ENCODE results near the gene SH3BP2. TPM values are rescaled to one million over a fixed set of nuclear protein-coding genes. Genes with fewer than 3 reads are reported as not detected.
"Not testable (repeated sequence)": the region's sequence is repeated elsewhere in the genome, so short reads cannot be mapped to it uniquely, and the experiment has no call there.

The SH3BP2 gene
- total and polyA plus RNA-seq, 7 experiments from 2014 or later: 5.9 to 269 (median 23.1) TPM

- no peak for DNase-seq
- no peak overlapping the region for H3K4me3 ChIP-seq (ENCODE audit: low read length)
- H3K4me3 Mint-ChIP-seq: no peak overlapping the region
- H3K9me3 ChIP-seq (ENCODE audit: control insufficient read depth in 2 of 3, low read length in 3 of 3): no peaks in the 10 kb centered on the region
- no peak overlapping the region for H3K27ac ChIP-seq (ENCODE audit: low read depth, low read length)
- H3K9me3 Mint-ChIP-seq: peaks cover 0 to 9% (median 0%) of the 10 kb centered on the region in 11 donors
- no peaks in the 10 kb centered on the region for H3K36me3 ChIP-seq (ENCODE audit: control insufficient read depth in 2 of 3, insufficient read depth in 3 of 3, low read length in 3 of 3)
- peaks cover 0 to 12% of the 10 kb centered on the region in 2 donors for H3K4me1 ChIP-seq (ENCODE audit: control insufficient read depth in 2 of 2, insufficient read depth in 2 of 2, low read length in 2 of 2)
- H3K4me1 Mint-ChIP-seq: peaks cover 7 to 26% (median 13%) of the 10 kb centered on the region in 7 donors
- H3K27me3 Mint-ChIP-seq: no peaks in the 10 kb centered on the region
- ATAC-seq: no peak
- no peaks in the 10 kb centered on the region for H3K27me3 ChIP-seq (ENCODE audit: control insufficient read depth in 2 of 2, insufficient read depth in 2 of 2, low read length in 2 of 2)
- ChIA-PET CTCF (interaction anchor here (0.6 kb wide), 1 partner anchor 42 kb away, joined by 3 read pairs; no protein-coding TSS in a partner anchor), POLR2A (interaction anchor here (0.7 to 1.2 kb wide), 5 partner anchors 12 to 86 kb away, joined by 3 to 4 read pairs (median 3); no protein-coding TSS in a partner anchor)
- intact Hi-C loops (cut with micrococcal nuclease): no loop called here
- peaks cover 0 to 13% (median 0%) of the 10 kb centered on the region in 5 donors for H3K36me3 Mint-ChIP-seq
- H3K27ac Mint-ChIP-seq: peak overlapping the region in 6 of 9 donors; percentile 25 to 56 (median 49)
Observed at GRCh38 chr4:2771264-2771663, 21.6 kb upstream of the SH3BP2 start.

GRCh38 chr4:2780643-2781042, 12.2 kb upstream of the SH3BP2 start:
- POLR2A ChIA-PET; H3K9me3 ChIP-seq (ENCODE audit: control insufficient read depth in 2 of 3, low read length in 3 of 3); H3K4me1 ChIP-seq (ENCODE audit: control insufficient read depth in 2 of 2, insufficient read depth in 2 of 2, low read length in 2 of 2); H3K4me3 ChIP-seq (ENCODE audit: low read length); ATAC-seq; DNase-seq; CTCF ChIA-PET; intact Hi-C loops (cut with micrococcal nuclease); H3K4me3 Mint-ChIP-seq; H3K27me3 ChIP-seq (ENCODE audit: control insufficient read depth in 2 of 2, insufficient read depth in 2 of 2, low read length in 2 of 2); H3K27ac ChIP-seq (ENCODE audit: low read depth, low read length); H3K36me3 ChIP-seq (ENCODE audit: control insufficient read depth in 2 of 3, insufficient read depth in 3 of 3, low read length in 3 of 3); H3K27ac Mint-ChIP-seq: not testable (repeated sequence)
- H3K9me3 Mint-ChIP-seq: peaks cover 5 to 28% (median 11%) of the 10 kb centered on the region in 11 donors
- H3K4me1 Mint-ChIP-seq: peaks cover 0 to 10% (median 2%) of the 10 kb centered on the region in 7 donors
- H3K27me3 Mint-ChIP-seq: peaks cover 0 to 16% (median 0%) of the 10 kb centered on the region in 5 donors
- H3K36me3 Mint-ChIP-seq: peaks cover 0 to 18% (median 3%) of the 10 kb centered on the region in 5 donors

- Mint-ChIP-seq H3K4me1 (peaks cover 6 to 23% (median 15%) of the 10 kb centered on the region in 7 donors), H3K4me3 (no peak overlapping the region), H3K9me3 (peaks cover 5 to 28% (median 11%) of the 10 kb centered on the region in 11 donors), H3K27me3 (peaks cover 0 to 16% (median 0%) of the 10 kb centered on the region in 5 donors), H3K27ac (no peak overlapping the region), H3K36me3 (peaks cover 0 to 18% (median 3%) of the 10 kb centered on the region in 5 donors)
- H3K9me3 ChIP-seq (ENCODE audit: control insufficient read depth in 2 of 3, low read length in 3 of 3): peaks cover 0 to 8% (median 0%) of the 10 kb centered on the region in 3 experiments
- H3K27ac ChIP-seq (ENCODE audit: low read depth, low read length): no peak overlapping the region
- H3K4me1 ChIP-seq (ENCODE audit: control insufficient read depth in 2 of 2, insufficient read depth in 2 of 2, low read length in 2 of 2): peaks cover 8 to 14% of the 10 kb centered on the region in 2 donors
- POLR2A ChIA-PET: interaction anchor here (1.2 kb wide), 1 partner anchor 10 kb away, joined by 5 read pairs; no protein-coding TSS in a partner anchor
- CTCF ChIA-PET: no interaction called here
- H3K4me3 ChIP-seq (ENCODE audit: low read length): no peak overlapping the region
- no peaks in the 10 kb centered on the region for H3K27me3 ChIP-seq (ENCODE audit: control insufficient read depth in 2 of 2, insufficient read depth in 2 of 2, low read length in 2 of 2)
- intact Hi-C loops (cut with micrococcal nuclease): no loop called here
- DNase-seq (no peak), ATAC-seq (no peak)
- no peaks in the 10 kb centered on the region for H3K36me3 ChIP-seq (ENCODE audit: control insufficient read depth in 2 of 3, insufficient read depth in 3 of 3, low read length in 3 of 3)
Observed at GRCh38 chr4:2781911-2782310, 11.0 kb upstream of the SH3BP2 start.

GRCh38 chr4:2783790-2784189, 9.1 kb upstream of the SH3BP2 start:
- no peak overlapping the region for H3K4me3 Mint-ChIP-seq
- H3K27ac Mint-ChIP-seq: peak overlapping the region in 4 of 9 donors; percentile 15 to 71 (median 54)
- no peaks in the 10 kb centered on the region for H3K36me3 ChIP-seq (ENCODE audit: control insufficient read depth in 2 of 3, insufficient read depth in 3 of 3, low read length in 3 of 3)
- H3K4me3 ChIP-seq (ENCODE audit: low read length): no peak overlapping the region
- H3K4me1 Mint-ChIP-seq: peaks cover 12 to 37% (median 31%) of the 10 kb centered on the region in 7 donors
- peaks cover 0 to 8% (median 0%) of the 10 kb centered on the region in 3 experiments for H3K9me3 ChIP-seq (ENCODE audit: control insufficient read depth in 2 of 3, low read length in 3 of 3)
- H3K9me3 Mint-ChIP-seq: peaks cover 5 to 28% (median 11%) of the 10 kb centered on the region in 11 donors
- CTCF ChIA-PET: interaction anchor here (0.6 to 1.4 kb wide), 4 partner anchors 15 to 1204 kb away, joined by 3 to 5 read pairs (median 4); no protein-coding TSS in a partner anchor
- POLR2A ChIA-PET: interaction anchor here (0.7 to 1.3 kb wide), 3 partner anchors 11 to 909 kb away, joined by 3 read pairs; no protein-coding TSS in a partner anchor
- H3K27me3 Mint-ChIP-seq: peaks cover 0 to 16% (median 0%) of the 10 kb centered on the region in 5 donors
- H3K36me3 Mint-ChIP-seq: peaks cover 0 to 18% (median 3%) of the 10 kb centered on the region in 5 donors
- ATAC-seq: no peak
- no peaks in the 10 kb centered on the region for H3K27me3 ChIP-seq (ENCODE audit: control insufficient read depth in 2 of 2, insufficient read depth in 2 of 2, low read length in 2 of 2)
- H3K4me1 ChIP-seq (ENCODE audit: control insufficient read depth in 2 of 2, insufficient read depth in 2 of 2, low read length in 2 of 2): peaks cover 25 to 30% of the 10 kb centered on the region in 2 donors
- no peak for DNase-seq
- no peak overlapping the region for H3K27ac ChIP-seq (ENCODE audit: low read depth, low read length)
- intact Hi-C loops (cut with micrococcal nuclease): no loop called here

- intact Hi-C loops (cut with micrococcal nuclease): loop anchor here (1.0 to 5.0 kb wide), 3 partner anchors 21 to 67 kb away; no protein-coding TSS in a partner anchor
- peak; percentile 58 for ATAC-seq
- peak overlapping the region; percentile 68 to 97 (median 88) for H3K27ac Mint-ChIP-seq
- peaks cover 0 to 18% (median 3%) of the 10 kb centered on the region in 5 donors for H3K36me3 Mint-ChIP-seq
- Histone ChIP-seq H3K27ac (ENCODE audit: low read depth, low read length) (peak overlapping the region; percentile 80), H3K36me3 (ENCODE audit: control insufficient read depth in 2 of 3, insufficient read depth in 3 of 3, low read length in 3 of 3) (no peaks in the 10 kb centered on the region), H3K4me1 (ENCODE audit: control insufficient read depth in 2 of 2, insufficient read depth in 2 of 2, low read length in 2 of 2) (peaks cover 25 to 30% of the 10 kb centered on the region in 2 donors), H3K27me3 (ENCODE audit: control insufficient read depth in 2 of 2, insufficient read depth in 2 of 2, low read length in 2 of 2) (no peaks in the 10 kb centered on the region), H3K4me3 (ENCODE audit: low read length) (no peak overlapping the region), H3K9me3 (ENCODE audit: control insufficient read depth in 2 of 3, low read length in 3 of 3) (peaks cover 0 to 8% (median 0%) of the 10 kb centered on the region in 3 experiments)
- peaks cover 0 to 16% (median 0%) of the 10 kb centered on the region in 5 donors for H3K27me3 Mint-ChIP-seq
- POLR2A ChIA-PET: interaction anchor here (0.7 to 1.3 kb wide), 5 partner anchors 12 to 53 kb away, joined by 3 to 5 read pairs (median 3); no protein-coding TSS in a partner anchor
- peaks cover 5 to 28% (median 11%) of the 10 kb centered on the region in 11 donors for H3K9me3 Mint-ChIP-seq
- H3K4me3 Mint-ChIP-seq: peak overlapping the region in 2 of 10 donors; percentile 57 to 62
- peaks cover 20 to 46% (median 37%) of the 10 kb centered on the region in 7 donors for H3K4me1 Mint-ChIP-seq
- peak in 6 of 9 donors; percentile 38 to 58 (median 52) for DNase-seq
- CTCF ChIA-PET: interaction anchor here (0.9 kb wide), 1 partner anchor 27 kb away, joined by 3 read pairs; no protein-coding TSS in a partner anchor
Observed at GRCh38 chr4:2785613-2786012, 7.3 kb upstream of the SH3BP2 start.

GRCh38 chr4:2786152-2786671, 6.7 kb upstream of the SH3BP2 start:
- Histone ChIP-seq H3K4me1 (ENCODE audit: control insufficient read depth in 2 of 2, insufficient read depth in 2 of 2, low read length in 2 of 2) (peaks cover 25 to 30% of the 10 kb centered on the region in 2 donors), H3K4me3 (ENCODE audit: low read length) (no peak overlapping the region), H3K36me3 (ENCODE audit: control insufficient read depth in 2 of 3, insufficient read depth in 3 of 3, low read length in 3 of 3) (no peaks in the 10 kb centered on the region), H3K27ac (ENCODE audit: low read depth, low read length) (peak overlapping the region; percentile 80), H3K9me3 (ENCODE audit: control insufficient read depth in 2 of 3, low read length in 3 of 3) (peaks cover 0 to 8% (median 0%) of the 10 kb centered on the region in 3 experiments), H3K27me3 (ENCODE audit: control insufficient read depth in 2 of 2, insufficient read depth in 2 of 2, low read length in 2 of 2) (no peaks in the 10 kb centered on the region)
- H3K9me3 Mint-ChIP-seq: peaks cover 5 to 25% (median 11%) of the 10 kb centered on the region in 11 donors
- peaks cover 0 to 15% (median 3%) of the 10 kb centered on the region in 5 donors for H3K36me3 Mint-ChIP-seq
- peaks cover 0 to 16% (median 0%) of the 10 kb centered on the region in 5 donors for H3K27me3 Mint-ChIP-seq
- ATAC-seq: peak; percentile 80
- intact Hi-C loops (cut with micrococcal nuclease): loop anchor here (2.0 to 5.0 kb wide), 2 partner anchors 39 to 66 kb away; no protein-coding TSS in a partner anchor
- peak in 7 of 9 donors; percentile 36 to 88 (median 48) for DNase-seq
- peaks cover 20 to 49% (median 37%) of the 10 kb centered on the region in 7 donors for H3K4me1 Mint-ChIP-seq
- POLR2A ChIA-PET: interaction anchor here (0.7 to 1.3 kb wide), 4 partner anchors 14 to 52 kb away, joined by 3 to 5 read pairs (median 4); no protein-coding TSS in a partner anchor
- H3K4me3 Mint-ChIP-seq: peak overlapping the region in 6 of 10 donors; percentile 37 to 73 (median 58)
- peak overlapping the region; percentile 80 to 97 (median 88) for H3K27ac Mint-ChIP-seq
- CTCF ChIA-PET: interaction anchor here (0.9 kb wide), 1 partner anchor 26 kb away, joined by 3 read pairs; no protein-coding TSS in a partner anchor

Measured in naive thymus-derived CD4-positive, alpha-beta T cell (primary cell).